Aortic smooth muscle cell (primary cell): ENCODE measurements around the gene UNC5B. TPM values are rescaled to one million over a fixed set of nuclear protein-coding genes. Genes with fewer than 3 reads are reported as not detected.

ENCODE experiments used
- total RNA-seq: library from RNA; depleted of rRNA; stranded (reverse); fragments of >200 nt; gene quantifications from 2 replicates; pipeline ENCODE4 v1.2.3, GENCODE V29; 2014

Gene UNC5B
- total RNA-seq, result 22.4 and 33.7 TPM in 2 replicates

DNA sequence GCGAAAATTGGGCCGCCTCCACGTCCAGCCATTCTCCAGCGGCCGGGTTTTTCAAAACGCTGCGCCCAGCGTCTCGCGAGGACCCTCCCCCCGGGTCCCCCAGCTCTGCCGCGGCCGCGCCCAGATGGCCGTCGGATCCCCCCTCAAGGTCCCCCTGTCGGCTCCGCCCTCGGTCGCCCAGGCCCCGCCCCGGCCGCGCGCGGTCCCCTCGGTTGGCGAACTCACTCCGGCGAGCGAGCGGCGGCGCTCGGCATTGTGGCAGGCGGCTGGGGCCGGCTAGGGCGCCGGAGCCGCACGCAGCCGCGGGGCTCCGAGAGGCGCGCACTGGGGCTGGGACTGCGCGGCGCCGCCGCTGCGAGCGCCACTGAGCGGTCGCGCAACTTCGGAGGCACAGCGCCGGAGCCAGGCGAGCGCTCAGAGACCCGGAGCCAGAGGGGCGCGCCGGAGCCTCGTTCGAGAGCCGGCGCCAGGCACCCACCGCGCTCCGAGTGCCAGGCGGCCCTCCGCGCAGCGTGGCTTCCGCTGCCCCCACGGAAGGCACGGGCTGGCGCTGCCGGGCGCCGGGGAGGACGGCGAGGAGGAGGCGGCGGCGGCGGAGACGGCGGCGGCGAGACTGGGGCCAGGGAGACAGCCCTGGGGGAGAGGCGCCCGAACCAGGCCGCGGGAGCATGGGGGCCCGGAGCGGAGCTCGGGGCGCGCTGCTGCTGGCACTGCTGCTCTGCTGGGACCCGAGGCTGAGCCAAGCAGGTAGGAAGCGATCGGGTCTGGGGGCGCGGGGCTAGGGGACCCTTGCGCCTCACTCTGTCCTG lies at the start of gene UNC5B:
Gene UNC5B, plus strand, starts transcription at position 253 of the 809 bp plus-strand sequence. Its CDS starts 416 bp downstream, at position 669.

GRCh38 chr10:71319042-71319799 lies 106.9 kb downstream of the UNC5B start, which contains the start of gene SLC29A3:
SLC29A3 (plus strand) TSS chr10:71319259; CDS start chr10:71319310, 51 bp downstream.

Other genes with a start within 250 kb of the UNC5B start
- gene SLC29A3, start 106.7 kb downstream of the UNC5B start, total RNA-seq, result 0.66 and 0.87 TPM in 2 replicates
- gene CDH23, start 184.3 kb downstream of the UNC5B start, total RNA-seq, result 0.12 and 0.26 TPM in 2 replicates